Measurements from ENCODE around the gene SORBS1. TPM values are rescaled to one million over a fixed set of nuclear protein-coding genes. Genes with fewer than 3 reads are reported as not detected.

Gene SORBS1
- total and polyA plus RNA-seq, 2 of the 13 experiments (the other 11 are each of a cell fraction or from before 2014, with no cell fraction given): 16.8 to 39.8 TPM

- TF ChIP-seq ZNF709 (CRISPR knock-in tag; IDR thresholded peaks at IDR 0.05) (no peak), HCFC1 (IDR thresholded peaks at IDR 0.05; ENCODE audit: low read depth, low read length) (no peak), THAP7 (CRISPR knock-in tag; IDR thresholded peaks at IDR 0.05) (no peak), REST (IDR thresholded peaks at IDR 0.05; ENCODE audit: borderline replicate concordance in 1 of 2, low read depth in 1 of 2, low read length in 2 of 2) (peak in 1 of 2 experiments; percentile 17; a peak in 2 of 4 replicates), ZNF605 (CRISPR knock-in tag; IDR thresholded peaks at IDR 0.05) (no peak), ZBTB49 (CRISPR knock-in tag; IDR thresholded peaks at IDR 0.05; ENCODE audit: borderline replicate concordance) (no peak), KDM4B (CRISPR knock-in tag; IDR thresholded peaks at IDR 0.05) (no peak), MAF1 (CRISPR knock-in tag; IDR thresholded peaks at IDR 0.05; ENCODE audit: borderline replicate concordance) (no peak), ZNF337 (CRISPR knock-in tag; IDR thresholded peaks at IDR 0.05; ENCODE audit: borderline replicate concordance, low read depth) (peak; percentile 69; the same call in 1 of the 2 replicates), ZNF749 (CRISPR knock-in tag; IDR thresholded peaks at IDR 0.05; ENCODE audit: borderline replicate concordance) (peak; percentile 74; the same call in 1 of the 2 replicates), ZNF672 (CRISPR knock-in tag; IDR thresholded peaks at IDR 0.05) (no peak), MIER3 (CRISPR knock-in tag; IDR thresholded peaks at IDR 0.05; ENCODE audit: borderline replicate concordance) (no peak), ZNF335 (CRISPR knock-in tag; IDR thresholded peaks at IDR 0.05) (no peak), ZNF788 (CRISPR knock-in tag; IDR thresholded peaks at IDR 0.05; ENCODE audit: borderline replicate concordance) (peak; percentile 70; the same call in 1 of the 2 replicates), ZNF678 (CRISPR knock-in tag; IDR thresholded peaks at IDR 0.05) (no peak), ZNF740 (CRISPR knock-in tag; IDR thresholded peaks at IDR 0.05) (no peak), KLF16 (CRISPR knock-in tag; IDR thresholded peaks at IDR 0.05) (peak in 1 of 2 experiments; percentile 76; a peak in 2 of 4 replicates), HOXA9 (CRISPR knock-in tag; IDR thresholded peaks at IDR 0.05; ENCODE audit: borderline replicate concordance) (no peak)
These were observed at the start of gene SORBS1 (continued) for GRCh38 chr10:95561177-95561863.
